NCI-H2081 treated with DMSO at 0.1 percent for 48 hours (cell line): ENCODE measurements around the gene OLIG3.

Experiments
- DNase-seq: peaks from one replicate; lab custom pipeline; 2025; lab: John Stamatoyannopoulos, UW

The OLIG3 gene

GRCh38 chr6:137471497-137471896, 22.7 kb downstream of the OLIG3 start:
- DNase-seq = no peak

- no peak for DNase-seq
These were observed 27.0 kb downstream of the OLIG3 start for GRCh38 chr6:137467211-137467610.

- DNase-seq = no peak
These were observed 28.7 kb downstream of the OLIG3 start for GRCh38 chr6:137465378-137466009.

GRCh38 chr6:137452333-137452894, 41.8 kb downstream of the OLIG3 start:
- no peak for DNase-seq

DNA sequence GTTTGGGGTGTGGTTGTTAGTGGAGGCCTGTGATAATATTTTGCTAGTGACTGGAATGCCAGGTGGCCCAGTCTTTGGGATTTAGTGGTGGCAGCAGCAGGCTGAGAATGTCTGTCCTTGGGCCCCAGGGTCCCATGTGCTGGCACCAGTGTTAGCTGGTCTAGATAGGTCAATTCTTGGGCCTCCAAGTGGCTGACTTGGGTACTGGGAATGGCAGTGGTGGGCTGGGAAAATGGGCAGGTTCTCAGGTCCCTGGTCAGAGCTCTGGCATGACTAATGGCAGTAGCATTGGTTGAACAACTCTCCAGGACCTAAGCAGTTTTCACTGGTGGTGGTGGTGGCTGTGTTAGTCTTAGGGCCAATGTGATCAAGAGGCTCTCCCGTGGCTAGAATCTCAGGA, 50.3 kb downstream of the OLIG3 start:
- no peak for DNase-seq
